Stimulated activated CD4-positive, alpha-beta T cell treated with anti-CD3 and anti-CD28 coated beads, Interleukin-15, amount 100 ng/mL, for 24 hours (primary cell): ENCODE data around the gene USP20.

Experiments
- DNase-seq: peaks from one replicate; pipeline ENCODE4 v3.0.0-alpha.2; 2020

USP20 gene

DNA sequence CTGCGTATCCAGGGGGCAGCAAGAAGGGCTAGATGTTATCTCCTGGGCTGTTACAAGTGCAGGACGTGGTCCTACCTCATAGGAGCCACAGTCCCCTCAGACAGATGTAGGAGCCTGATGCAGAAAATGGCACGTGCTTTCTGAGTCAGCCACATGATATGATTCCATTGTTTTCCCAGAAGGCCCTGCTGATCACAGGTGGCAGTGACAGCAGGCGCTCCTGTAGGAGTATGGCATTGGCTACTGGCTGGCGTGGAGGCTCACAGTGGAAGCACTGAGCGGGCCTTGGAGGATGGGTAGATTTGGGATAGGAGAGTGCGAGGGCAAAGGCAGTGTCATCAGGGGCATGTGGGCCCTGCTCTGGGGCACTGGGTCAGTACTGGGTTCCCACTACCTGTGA is 21.9 kb downstream of the USP20 start:
- DNase-seq: no peak

DNA sequence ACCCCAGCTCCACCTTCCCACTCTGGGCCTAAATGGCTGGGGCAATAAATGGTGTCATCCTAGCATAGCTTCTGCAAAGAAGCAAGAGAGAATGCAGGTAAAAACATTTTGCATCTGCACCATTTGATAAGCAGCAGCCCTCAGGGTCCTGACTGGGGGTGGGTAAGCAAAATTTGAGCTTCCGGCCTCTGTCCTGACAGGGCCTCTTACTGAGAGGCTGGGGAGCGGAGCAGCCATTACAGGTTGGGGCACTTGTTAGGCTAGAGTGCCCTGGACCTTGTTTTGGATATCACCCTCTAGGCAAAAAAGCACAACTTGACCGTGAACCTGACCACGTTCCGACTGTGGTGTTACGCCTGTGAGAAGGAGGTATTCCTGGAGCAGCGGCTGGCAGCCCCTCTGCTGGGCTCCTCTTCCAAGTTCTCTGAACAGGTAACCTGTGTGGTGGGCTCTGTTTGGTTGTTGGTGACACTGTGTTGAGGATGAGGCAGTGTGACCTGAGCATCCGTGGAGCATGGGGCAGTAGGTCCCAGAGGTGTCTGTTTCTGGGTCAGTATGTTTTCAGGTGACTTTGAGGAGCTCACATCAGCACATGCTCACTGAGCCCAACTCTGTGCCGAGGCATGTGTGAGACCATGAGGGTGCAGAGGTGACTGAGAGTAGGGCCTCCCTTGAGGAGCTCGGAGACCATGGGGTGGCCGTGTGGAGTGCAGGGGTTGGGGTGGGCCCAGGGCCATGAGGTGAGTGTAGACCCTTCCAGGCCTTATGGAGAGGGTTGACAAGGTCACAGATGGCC is 23.1 kb downstream of the USP20 start:
- no peak for DNase-seq

DNA sequence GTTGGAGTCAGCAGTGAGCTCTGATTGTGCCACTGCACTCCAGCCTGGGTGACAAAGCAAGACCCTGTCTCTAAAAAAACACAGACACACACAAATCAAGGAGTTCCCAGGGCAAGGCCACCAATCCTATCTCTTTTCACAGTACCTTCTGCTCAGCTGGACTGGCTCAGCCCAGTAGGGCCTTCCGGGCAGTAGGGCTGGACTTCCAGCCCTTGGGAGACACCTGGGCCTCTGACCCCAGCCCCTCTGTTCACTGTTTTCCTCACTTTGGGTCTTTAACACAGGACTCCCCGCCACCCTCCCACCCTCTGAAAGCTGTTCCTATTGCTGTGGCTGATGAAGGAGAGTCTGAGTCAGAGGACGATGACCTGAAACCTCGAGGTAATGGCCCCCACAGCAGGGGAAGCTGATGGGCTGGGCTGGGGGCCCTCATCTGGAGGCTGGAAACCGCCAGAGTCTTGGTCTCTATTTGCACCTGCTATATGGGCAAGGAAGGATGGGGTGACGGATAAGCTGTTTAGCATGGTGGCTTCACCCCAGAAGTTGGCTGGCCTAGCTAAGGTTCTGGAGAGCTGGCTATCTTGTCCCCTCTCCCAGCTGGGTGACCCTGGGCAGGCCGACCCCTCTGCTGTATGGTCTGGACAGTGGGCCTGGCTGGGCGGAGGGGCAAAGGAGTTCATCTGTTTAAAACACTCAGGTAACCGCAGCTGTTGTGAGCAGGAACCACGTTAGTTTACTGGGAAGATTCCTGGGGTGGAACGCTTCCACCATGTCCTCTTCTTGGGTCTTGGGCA is 25.6 kb downstream of the USP20 start:
- peak; percentile 68 for DNase-seq

DNA sequence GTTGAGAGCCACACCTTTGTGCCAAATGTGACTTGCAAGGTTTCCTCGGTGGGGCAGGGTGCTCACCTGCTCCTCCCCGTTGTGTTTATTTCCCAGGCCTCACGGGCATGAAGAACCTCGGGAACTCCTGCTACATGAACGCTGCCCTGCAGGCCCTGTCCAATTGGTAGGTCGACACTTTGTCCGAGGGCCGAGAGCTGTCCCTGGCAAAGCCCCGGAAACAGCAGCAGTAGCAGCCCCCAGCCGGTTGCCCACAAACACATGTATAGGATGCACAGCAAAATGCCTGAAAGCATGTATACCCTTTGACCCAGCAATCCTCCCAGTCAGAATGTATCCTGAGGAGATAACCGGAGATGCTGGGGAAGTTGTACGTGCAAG is 26.2 kb downstream of the USP20 start:
- DNase-seq: no peak

DNA sequence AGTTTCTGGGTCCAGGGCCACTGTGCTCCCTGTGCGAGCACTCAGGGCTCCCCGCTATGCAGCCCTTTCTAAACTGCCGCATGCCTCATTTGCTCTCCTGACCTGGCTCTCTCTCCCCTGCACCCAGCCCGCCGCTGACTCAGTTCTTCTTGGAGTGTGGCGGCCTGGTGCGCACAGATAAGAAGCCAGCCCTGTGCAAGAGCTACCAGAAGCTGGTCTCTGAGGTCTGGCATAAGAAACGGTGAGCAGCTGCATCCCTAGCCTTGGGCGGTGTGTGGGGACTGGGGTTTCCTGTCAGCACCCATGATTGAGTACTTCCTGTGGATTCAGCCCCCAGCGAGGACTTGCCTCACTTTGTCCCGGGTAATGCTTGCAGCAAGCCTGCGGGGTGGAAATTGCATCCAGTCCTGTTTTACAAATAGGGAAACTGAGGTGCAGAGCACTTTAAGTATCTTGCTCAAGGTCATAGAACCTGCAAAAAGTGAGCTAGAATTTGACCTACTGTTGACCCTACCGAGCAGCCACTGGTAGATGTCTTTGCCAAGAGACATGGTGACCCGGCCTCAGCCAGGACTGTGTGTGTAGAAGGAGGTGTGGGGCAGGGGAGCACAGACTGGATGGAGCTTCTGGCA is 27.9 kb downstream of the USP20 start:
- DNase-seq: peak; percentile 79

DNA sequence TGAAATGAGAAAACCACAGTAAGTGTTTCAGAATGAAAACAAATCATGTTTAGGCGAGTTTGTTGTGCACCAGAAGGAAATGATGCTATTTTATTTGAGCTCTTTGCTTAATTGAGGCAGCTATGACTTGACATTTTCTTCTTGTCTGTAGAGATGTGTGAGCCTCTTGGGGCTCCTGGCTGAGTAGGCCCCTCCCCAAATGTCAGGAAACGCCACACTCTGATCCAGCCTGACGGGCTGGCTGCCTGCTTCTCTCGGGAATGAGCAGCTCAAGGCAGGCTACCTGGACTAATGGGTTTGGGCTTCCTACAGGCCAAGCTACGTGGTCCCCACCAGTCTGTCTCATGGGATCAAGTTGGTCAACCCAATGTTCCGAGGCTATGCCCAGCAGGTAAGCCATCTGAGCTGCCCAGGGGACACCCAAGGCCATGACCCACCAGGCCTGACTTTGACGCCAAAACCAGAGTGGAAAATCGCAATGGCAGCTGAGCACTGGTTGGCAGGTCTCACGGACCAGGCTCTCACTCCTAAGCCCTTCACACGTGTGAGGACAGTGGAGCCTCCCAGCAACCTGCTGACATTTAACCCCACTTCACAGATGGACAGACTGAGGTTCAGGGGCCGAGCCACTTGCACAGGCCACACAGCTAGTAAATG is 29.9 kb downstream of the USP20 start:
- no peak for DNase-seq

DNA sequence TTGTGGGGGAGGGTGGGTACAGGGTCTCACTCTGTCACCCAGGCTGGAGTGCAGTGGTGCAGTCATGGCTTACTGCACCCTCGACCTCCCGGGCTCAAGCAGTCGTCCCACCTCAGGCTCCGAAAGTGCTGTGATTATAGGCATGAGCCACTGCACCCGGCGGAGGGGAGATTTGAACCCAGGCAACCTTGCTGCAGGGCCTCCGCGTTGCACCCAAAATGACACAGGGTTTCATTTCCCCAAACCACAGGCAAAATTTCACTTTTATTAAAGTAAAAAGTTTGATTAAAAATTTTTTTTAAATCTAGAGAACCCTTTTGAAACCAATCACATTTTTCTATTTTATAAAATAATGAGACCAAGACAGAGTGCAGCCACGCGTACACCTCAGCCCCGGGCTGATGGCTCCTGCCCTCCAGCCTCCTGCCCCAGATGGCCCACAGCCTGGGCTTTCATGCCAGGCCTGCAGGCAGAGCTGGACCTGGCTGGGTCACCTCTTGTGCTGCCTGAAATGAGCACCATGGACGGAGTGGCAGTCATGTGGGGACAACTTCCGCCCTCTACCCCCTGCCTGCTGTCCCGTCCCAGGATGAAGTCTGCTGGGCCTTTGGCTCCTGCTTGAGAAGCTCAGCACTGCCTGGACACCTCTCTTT is 30.5 kb downstream of the USP20 start:
- DNase-seq: no peak

DNA sequence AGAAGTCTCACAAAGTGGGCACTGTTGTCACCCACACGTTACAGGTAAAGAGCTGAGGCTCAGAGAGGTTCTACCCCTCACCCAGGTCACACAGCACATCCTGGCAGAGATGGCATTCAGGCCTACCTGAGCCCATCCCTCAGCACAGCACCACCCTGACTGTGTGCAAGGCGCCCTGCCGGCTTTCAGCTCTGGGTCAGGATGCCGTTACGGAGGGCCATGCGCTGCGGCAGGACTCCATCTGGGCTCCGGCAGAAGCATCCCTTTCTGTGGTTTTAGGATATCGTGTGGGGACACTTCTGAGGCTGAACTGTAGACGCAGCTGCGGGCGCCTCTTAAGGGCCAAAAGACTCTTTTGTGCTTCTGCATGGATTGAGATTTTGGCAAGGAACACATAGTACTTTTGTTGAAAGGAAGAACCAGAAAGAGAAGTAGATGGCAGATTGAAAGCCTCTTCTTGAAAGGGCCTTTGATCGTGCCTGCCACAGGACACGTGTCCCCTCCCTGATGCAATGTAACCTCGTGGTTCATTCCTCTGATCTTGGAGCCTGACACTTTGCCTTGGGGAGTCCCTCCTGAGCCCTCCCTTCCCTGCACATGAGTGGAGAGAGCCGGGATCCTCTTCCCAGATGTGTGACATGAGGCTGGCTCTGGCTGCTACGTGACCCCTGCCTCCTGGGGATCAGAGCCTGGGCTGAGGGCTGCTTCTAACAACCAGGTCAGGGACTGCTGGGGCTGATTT is 31.3 kb downstream of the USP20 start:
- DNase-seq: peak; percentile 47

DNA sequence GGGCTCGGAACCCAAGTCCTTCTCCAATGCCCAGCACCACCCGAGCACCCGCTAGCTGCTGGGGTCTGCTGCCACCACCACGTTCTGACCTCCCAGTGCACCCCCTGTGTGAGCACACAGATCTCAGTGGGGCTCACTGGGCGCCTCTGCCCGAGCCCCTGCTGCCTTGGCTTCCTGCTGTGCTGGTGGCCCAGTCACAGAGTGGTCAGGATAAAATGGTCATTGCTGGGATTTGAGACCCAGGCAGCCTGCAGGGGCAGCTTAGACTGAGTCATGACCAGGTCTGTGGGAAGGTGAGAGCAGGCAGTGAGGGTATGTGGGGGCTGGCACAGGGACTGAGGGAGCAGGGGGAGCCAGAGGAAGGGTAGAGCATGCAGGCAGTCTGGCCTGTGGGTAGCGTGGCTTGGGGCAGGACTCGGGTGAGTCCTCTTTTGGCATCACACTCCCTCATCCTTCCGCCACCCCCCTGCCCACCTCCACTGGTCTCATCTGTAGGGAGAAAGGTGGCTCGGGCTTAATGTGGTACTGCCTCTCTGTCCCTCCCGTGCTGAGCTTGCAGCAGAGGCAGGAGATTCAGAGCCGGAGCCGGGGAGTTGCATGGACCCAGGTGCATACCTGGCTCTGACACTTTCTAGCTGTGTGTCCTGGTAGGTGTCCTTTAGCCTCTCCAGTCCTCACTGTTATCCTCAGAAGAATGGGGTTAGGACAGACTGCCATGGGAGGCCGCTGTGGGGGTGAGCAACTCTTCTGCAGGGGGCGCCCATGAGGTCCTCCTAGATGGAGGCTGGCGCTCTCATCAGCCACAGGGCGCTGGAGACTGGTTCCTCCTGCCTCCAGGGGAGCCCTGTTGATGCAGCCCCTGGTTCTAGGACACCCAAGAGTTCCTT is 32.1 kb downstream of the USP20 start:
- peak; percentile 55 for DNase-seq

DNA sequence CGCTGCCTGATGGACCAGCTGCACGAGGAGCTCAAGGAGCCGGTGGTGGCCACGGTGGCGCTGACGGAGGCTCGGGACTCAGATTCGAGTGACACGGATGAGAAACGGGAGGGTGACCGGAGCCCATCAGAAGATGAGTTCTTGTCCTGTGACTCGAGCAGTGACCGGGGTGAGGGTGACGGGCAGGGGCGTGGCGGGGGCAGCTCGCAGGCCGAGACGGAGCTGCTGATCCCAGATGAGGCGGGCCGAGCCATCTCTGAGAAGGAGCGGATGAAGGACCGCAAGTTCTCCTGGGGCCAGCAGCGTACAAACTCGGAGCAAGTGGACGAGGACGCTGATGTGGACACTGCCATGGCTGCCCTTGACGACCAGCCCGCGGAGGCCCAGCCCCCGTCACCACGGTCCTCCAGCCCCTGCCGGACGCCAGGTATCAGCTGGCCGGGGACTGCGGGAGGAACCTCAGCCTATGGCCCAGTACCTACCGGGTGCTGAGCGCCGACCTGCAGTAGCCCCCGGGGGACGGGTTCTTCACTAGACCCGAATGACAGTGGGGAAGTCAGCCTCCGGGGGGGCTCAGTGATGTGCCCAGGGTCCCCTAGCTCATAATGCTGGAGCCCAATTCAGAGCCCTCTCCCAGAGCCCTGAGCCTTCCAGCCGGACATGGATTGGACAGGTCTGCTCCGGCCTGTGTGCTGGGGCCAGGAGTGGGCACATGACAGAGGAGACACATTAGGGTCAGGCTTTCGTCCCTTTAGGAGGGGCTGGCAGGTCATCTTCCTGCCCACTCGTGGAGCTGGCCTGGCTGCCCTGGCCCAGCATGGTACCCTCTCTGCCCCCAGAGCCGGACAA is 33.0 kb downstream of the USP20 start:
- no peak for DNase-seq

DNA sequence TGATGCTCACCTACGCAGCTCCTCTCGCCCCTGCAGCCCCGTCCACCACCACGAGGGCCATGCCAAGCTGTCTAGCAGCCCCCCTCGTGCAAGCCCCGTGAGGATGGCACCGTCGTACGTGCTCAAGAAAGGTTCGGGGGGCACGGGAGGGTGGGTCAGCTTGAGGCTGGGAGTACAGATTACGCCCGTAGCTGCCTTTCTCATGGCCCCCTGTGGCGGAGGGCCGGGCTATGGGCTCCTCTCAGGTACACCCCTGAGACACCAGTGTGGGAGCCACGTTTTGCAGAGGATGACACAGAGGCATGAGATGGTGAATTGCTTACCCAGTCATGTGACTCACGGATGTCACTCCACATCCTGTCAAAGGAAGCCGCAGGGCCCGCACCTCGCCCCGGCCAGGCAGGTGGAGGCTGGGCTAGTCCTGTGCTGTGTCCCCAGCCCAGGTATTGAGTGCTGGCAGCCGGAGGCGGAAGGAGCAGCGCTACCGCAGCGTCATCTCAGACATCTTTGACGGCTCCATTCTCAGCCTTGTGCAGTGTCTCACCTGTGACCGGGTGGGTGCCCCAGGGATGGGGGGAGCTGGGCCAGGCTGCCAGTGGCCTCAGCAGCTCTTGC is 33.7 kb downstream of the USP20 start:
- peak; percentile 88 for DNase-seq

DNA sequence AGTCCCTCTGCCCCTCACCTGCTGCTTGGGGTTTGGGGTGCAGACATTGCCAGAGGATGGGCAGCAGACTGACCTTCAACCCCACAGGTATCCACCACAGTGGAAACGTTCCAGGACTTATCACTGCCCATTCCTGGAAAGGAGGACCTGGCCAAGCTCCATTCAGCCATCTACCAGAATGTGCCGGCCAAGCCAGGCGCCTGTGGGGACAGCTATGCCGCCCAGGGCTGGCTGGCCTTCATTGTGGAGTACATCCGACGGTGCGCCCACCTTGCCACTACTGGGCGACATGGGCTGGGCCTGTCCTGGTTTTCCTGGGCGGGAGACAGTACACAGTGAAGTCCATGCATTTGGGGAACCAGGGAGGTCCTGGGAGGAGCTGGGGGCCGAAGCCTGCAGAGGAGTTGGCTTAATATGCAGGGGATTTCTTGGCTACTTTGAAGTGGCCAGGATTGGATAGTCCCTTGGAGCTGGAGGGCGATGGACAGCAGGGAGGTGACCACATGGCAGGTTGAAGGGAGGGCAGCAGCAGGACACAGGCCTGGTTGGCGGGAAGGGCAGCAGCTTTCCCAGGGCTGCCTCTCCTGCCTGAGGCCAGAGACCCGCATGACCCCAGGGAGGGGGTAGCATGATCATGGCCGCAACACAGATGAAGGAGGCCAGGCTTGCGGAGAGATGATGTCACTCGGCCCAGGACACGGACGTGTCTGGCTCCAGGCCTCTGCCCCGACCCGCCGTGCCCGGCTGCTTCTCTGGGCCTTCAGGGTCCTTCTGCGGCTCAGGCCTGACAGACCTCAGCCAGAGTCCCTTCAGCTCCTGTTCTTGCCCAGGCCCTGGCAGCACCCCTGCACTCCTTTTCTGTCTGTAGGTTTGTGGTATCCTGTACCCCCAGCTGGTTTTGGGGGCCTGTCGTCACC is 34.6 kb downstream of the USP20 start:
- DNase-seq: no peak

DNA sequence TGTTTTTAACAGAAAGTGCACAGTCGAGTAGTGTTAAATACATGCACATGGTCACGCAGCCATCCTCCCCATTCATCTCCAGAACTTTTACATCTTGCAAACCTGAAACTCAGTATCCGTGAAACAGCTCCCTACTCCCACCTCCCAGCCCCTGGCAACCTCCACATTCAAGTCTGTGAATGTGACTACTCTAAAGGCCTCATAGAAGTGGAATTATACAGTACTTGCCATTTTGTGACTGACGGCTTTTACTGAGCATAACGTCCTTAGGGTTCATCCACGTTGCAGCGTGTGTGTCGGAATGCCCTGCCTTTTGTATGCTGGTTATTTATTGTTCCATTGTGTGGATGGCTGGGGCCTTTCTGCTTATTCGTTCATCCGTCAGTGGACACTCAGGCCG is 35.8 kb downstream of the USP20 start:
- DNase-seq: no peak

DNA sequence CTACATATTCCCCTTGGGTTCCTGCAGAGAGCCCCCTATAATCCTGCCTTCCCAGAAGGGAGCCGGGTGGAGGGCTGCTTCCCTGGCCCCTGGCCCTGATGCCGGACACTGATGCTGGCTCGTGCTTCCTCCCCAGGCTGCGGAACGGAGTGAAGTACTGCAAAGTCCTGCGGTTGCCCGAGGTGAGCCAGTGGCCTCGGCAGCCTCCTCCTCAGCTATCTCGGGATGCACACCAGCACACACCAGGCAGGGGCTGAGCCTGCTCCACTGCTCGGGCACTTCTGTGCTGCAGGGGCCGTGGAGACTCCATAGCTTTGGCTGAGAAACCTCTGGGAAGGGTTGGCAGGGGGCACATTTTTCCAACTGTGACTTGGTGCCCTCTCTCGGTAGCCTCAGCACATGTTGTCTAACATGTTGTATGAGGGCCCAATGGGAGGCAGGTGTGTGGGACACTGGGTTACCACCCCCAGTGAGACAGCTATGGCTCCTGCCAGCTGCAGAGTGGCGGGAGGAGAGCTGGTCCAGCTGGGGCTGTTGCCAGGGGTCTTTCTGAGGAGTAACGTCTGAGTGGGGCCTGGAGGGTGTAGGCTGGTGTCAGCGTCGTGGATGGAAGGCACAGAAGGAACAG is 38.4 kb downstream of the USP20 start:
- DNase-seq: no peak

DNA sequence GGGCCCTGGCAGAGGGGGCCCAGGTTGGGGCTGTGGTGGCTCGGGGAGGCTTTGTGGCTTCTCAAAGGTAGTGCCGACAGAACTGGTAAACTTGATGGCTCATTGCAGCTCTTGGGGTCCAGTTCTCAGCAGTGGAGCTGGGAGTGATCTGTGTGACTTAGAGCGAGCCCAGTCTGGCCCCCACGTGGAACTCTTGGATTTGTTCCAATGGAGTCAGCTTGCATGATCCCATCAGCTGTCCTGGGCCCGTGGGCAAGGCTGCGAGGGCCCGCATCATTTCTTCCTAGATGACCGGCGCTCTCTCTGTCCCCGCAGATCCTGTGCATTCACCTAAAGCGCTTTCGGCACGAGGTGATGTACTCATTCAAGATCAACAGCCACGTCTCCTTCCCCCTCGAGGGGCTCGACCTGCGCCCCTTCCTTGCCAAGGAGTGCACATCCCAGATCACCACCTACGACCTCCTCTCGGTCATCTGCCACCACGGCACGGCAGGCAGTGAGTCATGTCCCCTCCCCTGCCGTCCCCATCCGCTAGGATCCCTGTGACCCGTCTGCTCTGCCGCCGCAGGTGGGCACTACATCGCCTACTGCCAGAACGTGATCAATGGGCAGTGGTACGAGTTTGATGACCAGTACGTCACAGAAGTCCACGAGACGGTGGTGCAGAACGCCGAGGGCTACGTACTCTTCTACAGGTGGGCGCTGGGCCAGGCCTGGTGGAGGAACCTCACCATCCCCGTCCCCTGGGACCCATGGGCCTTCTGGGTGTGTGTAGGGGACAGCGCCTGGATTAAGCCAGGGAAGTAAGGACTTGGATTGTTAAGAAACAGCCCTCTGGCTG is 39.2 kb downstream of the USP20 start:
- DNase-seq: no peak

DNA sequence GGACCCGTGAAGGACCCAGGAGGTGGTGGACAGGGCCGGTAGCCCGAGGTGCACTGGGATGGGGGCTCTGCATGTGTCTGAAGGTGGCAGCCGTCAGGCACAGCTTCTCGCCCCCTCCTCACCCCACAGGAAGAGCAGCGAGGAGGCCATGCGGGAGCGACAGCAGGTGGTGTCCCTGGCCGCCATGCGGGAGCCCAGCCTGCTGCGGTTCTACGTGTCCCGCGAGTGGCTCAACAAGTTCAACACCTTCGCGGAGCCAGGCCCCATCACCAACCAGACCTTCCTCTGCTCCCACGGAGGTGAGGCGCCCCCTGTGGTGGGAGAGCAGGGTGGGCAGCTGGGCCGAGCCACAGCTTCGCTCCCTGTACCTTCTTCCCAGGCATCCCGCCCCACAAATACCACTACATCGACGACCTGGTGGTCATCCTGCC is 39.9 kb downstream of the USP20 start:
- DNase-seq: no peak
